Motor neuron (in vitro differentiated cells): ENCODE data around the gene GANAB. TPM values are rescaled to one million over a fixed set of nuclear protein-coding genes. Genes with fewer than 3 reads are reported as not detected.
"Not testable (repeated sequence)": the region's sequence is repeated elsewhere in the genome, so short reads cannot be mapped to it uniquely, and the experiment has no call there.

Source experiments
- ATAC-seq, 8 experiments: fragments of 200-7000 bp; cut with Tn5 transposase; replicated peaks in 6 of 8; 2 replicates each; pipeline ENCODE4 v1.8.0; 2021; ENCODE audit warnings: mild to moderate bottlenecking in 8 of 8, moderate library complexity in 8 of 8
- H3K27ac ChIP-seq, 2 donors: fragments of 250-450 bp; sonication (Bioruptor Pico); 2 replicates each; pipeline ENCODE4 v1.9.0; 2021; ENCODE audit warnings: antibody characterized with exemption in 2 of 2, mild to moderate bottlenecking in 2 of 2, moderate library complexity in 1 of 2
- H3K4me1 ChIP-seq, 2 donors: fragments of 250-450 bp; sonication (Bioruptor Pico); replicated peaks in 1 of 2; 2 replicates each; pipeline ENCODE4 v1.6.1; 2021; ENCODE audit warnings: antibody characterized with exemption in 2 of 2, mild to moderate bottlenecking in 2 of 2, moderate library complexity in 1 of 2
- H3K4me3 ChIP-seq, 5 donors: fragments of 250-450 bp; sonication (Bioruptor Pico); 2 replicates each; pipeline ENCODE4 v1.9.0; 2021; ENCODE audit warnings: antibody characterized with exemption in 5 of 5, mild to moderate bottlenecking in 5 of 5, moderate library complexity in 4 of 5
- WGBS, 10 experiments: fragments of 450-650 bp; shearing (Covaris generic); methylation state at CpG; one replicate each; pipeline ENCODE4 v1.0.0; 2022; 5-methylcytosine and 5-hydroxymethylcytosine counted together
- in situ Hi-C, 9 experiments: fragments of 400-800 bp; cut with MboI; loops; one replicate each; pipeline ENCODE4 v1.15.0; 2021; ENCODE audit warnings: low sequenced_read_pairs in 9 of 9, low pct_unique_long_range_greater_than_20kb in 2 of 9; ENCODE audit not compliant: unreplicated experiment in 9 of 9
- total RNA-seq, 8 experiments: library from RNA; unstranded; fragments of 300-600 nt; gene quantifications; 2 replicates each; pipeline versions ENCODE4 v1.2.3 to v1.2.4, GENCODE V29; 2022

The GANAB gene
- total RNA-seq, 8 experiments from 2014 or later, result 97.8 to 296 (median 172) TPM

GRCh38 chr11:62677714-62678113 is 31.3 kb upstream of the GANAB start:
- WGBS, 10 experiments, result 58 to 96% (median 82%) methylated on average over 4 to 15 of the region's 15 CpGs; no CpG with 5 or more reads in 2 of the 10 experiments
- peaks cover 14 to 15% of the 10 kb centered on the region in 2 donors for H3K4me1 ChIP-seq
- H3K27ac ChIP-seq, result no peak overlapping the region
- ATAC-seq, result no peak
- peak overlapping the region in 3 of 5 donors; percentile 71 to 100 (median 99) for H3K4me3 ChIP-seq
- in situ Hi-C loops, result no loop called here

GRCh38 chr11:62677156-62677555 is 30.7 kb upstream of the GANAB start:
- H3K4me1 ChIP-seq, result peaks cover 16 to 18% of the 10 kb centered on the region in 2 donors
- H3K27ac ChIP-seq, result no peak overlapping the region
- WGBS, 10 experiments, result 56 to 100% (median 81%) methylated on average over 2 to 6 of the region's 6 CpGs; no CpG with 5 or more reads in 3 of the 10 experiments
- in situ Hi-C loops, result no loop called here
- ATAC-seq, result no peak
- no peak overlapping the region for H3K4me3 ChIP-seq

GRCh38 chr11:62676698-62677097 is 30.3 kb upstream of the GANAB start:
- no peak overlapping the region for H3K27ac ChIP-seq
- WGBS, 10 experiments, result 0 to 48% (median 38%) methylated on average over 2 of the region's 6 CpGs; no CpG with 5 or more reads in 7 of the 10 experiments
- no peak for ATAC-seq
- peaks cover 16 to 18% of the 10 kb centered on the region in 2 donors for H3K4me1 ChIP-seq
- H3K4me3 ChIP-seq, result no peak overlapping the region
- in situ Hi-C loops, result no loop called here

- in situ Hi-C loops, result not testable (repeated sequence)
Measured at GRCh38 chr11:62675415-62675814, 29.0 kb upstream of the GANAB start.

GRCh38 chr11:62673196-62673525 is 26.7 kb upstream of the GANAB start:
- Histone ChIP-seq H3K27ac (no peak overlapping the region), H3K4me3 (no peak overlapping the region), H3K4me1 (peaks cover 16 to 17% of the 10 kb centered on the region in 2 donors)
- no peak for ATAC-seq
- 0 to 100% (median 89%) methylated on average over 1 to 2 of the region's 2 CpGs; no CpG with 5 or more reads in 2 of the 10 experiments for WGBS, 10 experiments
- in situ Hi-C loops, result no loop called here

More at GRCh38 chr11:62675415-62675814, 29.0 kb upstream of the GANAB start:
- WGBS, 10 experiments, result 60 to 100% (median 98%) methylated on average over 1 to 10 of the region's 10 CpGs; no CpG with 5 or more reads in 2 of the 10 experiments
- H3K27ac ChIP-seq, ATAC-seq, H3K4me3 ChIP-seq: not testable (repeated sequence)
- H3K4me1 ChIP-seq, result peaks cover 20 to 23% of the 10 kb centered on the region in 2 donors

- ATAC-seq, result peak; percentile 67 to 93 (median 90)
- H3K4me3 ChIP-seq, result peak within 1 kb of the TSS; percentile 45 to 75 (median 66)
- H3K27ac ChIP-seq, result peak within 1 kb of the TSS; percentile 81 to 88
- in situ Hi-C loops, result no loop called here
- WGBS, 10 experiments, result 0 to 13% (median 0%) methylated on average over 1 to 22 of the region's 59 CpGs; no CpG with 5 or more reads in 2 of the 10 experiments
- H3K4me1 ChIP-seq, result peaks cover 14 to 20% of the 10 kb centered on the region in 2 donors
Measured at GRCh38 chr11:62671608-62672389, 25.4 kb upstream of the GANAB start, which contains the start of the genes LBHD1 and UQCC3. TSS of gene LBHD1 (minus strand) at chr11:62672267. CDS start at chr11:62670031, 2,236 bp downstream. TSS of gene UQCC3 (plus strand) at chr11:62671673. CDS start at chr11:62671746, 73 bp downstream.

DNA sequence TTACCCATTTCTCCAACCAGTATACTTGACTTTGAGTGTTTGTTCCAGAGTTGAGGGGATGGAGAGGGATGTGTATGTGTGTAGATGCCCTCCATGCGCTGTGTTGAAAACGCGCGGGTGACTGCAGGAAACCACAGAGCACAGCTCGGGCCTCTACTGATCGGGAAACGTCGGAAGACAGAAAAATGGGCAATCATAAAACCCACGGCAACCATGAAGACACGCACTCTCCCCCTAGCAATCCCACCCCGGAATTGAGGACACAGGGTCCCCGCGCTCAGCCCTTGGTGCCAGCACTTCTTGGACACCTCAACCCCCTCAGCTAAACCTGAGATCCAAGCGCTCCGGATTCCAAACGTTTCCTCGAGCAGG is 24.8 kb upstream of the GANAB start:
- H3K27ac ChIP-seq, result peak overlapping the region; percentile 81 to 88
- peak overlapping the region; percentile 45 to 75 (median 66) for H3K4me3 ChIP-seq
- in situ Hi-C loops, result no loop called here
- ATAC-seq, result peak; percentile 6 to 45 (median 34)
- 0 to 4% (median 1%) methylated on average over 4 to 12 of the region's 17 CpGs; no CpG with 5 or more reads in 6 of the 10 experiments for WGBS, 10 experiments
- peaks cover 20 to 26% of the 10 kb centered on the region in 2 donors for H3K4me1 ChIP-seq

DNA sequence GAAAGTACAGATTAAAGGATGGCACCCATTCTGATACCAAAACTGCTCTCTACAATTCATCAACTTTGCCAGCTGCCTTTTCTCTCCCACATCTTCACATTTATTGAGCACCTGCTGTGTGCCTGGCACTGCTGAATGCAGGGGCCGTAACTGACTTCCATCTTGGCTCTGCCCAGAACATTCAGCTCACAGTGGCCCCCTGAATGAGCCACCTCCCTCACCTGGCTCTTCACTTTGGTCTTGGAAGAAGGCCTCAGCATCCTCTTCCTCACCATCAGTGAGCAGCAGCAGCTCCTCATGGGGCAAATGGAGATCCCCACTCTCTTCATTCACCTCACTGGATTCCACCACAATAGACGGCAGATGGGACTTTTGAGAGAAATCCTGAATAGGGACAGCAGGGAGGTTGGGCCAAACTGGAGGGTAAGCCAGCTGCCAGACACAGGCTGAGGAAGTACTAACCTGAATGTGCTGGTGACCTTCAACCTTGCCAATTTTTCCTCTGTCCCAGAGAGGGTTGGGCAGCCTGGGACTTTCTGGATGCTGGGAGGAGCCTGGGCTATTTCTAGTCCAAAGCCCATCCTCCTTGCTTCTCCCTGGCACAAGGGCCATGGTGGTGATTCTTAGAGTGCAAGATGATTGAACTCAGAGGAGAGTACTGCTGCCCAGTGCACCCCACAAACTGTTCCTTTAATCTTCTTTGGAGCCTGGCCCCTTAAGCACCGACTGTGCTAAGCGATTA is 23.2 kb upstream of the GANAB start:
- 50 to 100% (median 69%) methylated on average over 1 to 3 of the region's 4 CpGs; no CpG with 5 or more reads in 2 of the 10 experiments for WGBS, 10 experiments
- H3K4me3 ChIP-seq, result no peak overlapping the region
- no peak for ATAC-seq
- in situ Hi-C loops, result no loop called here
- no peak overlapping the region for H3K27ac ChIP-seq
- peaks cover 20 to 27% of the 10 kb centered on the region in 2 donors for H3K4me1 ChIP-seq

DNA sequence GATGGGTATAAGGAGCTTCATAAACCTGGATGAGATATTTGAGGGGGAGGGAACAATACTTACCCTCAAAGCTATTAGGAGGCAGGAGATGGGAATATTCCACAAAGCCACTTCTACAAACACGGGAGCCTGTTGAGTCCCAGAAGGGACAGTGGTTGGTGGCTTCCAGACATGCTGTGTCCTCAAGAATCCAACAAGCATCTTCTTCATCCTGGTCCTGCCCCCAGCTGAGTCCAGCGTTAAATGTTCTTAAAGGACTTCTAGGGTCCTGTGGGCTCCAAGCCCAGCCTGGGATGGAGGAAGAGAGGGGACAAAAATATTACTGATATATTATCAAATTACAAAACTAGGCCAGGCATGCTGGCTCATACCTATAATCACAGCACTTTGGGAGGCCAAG is 21.0 kb upstream of the GANAB start:
- no peak overlapping the region for H3K4me3 ChIP-seq
- H3K4me1 ChIP-seq, result peaks cover 19 to 21% of the 10 kb centered on the region in 2 donors
- 67 to 100% (median 100%) methylated on average over 1 to 2 of the region's 2 CpGs; no CpG with 5 or more reads in 5 of the 10 experiments for WGBS, 10 experiments
- no peak overlapping the region for H3K27ac ChIP-seq
- in situ Hi-C loops, result no loop called here
- ATAC-seq, result no peak

DNA sequence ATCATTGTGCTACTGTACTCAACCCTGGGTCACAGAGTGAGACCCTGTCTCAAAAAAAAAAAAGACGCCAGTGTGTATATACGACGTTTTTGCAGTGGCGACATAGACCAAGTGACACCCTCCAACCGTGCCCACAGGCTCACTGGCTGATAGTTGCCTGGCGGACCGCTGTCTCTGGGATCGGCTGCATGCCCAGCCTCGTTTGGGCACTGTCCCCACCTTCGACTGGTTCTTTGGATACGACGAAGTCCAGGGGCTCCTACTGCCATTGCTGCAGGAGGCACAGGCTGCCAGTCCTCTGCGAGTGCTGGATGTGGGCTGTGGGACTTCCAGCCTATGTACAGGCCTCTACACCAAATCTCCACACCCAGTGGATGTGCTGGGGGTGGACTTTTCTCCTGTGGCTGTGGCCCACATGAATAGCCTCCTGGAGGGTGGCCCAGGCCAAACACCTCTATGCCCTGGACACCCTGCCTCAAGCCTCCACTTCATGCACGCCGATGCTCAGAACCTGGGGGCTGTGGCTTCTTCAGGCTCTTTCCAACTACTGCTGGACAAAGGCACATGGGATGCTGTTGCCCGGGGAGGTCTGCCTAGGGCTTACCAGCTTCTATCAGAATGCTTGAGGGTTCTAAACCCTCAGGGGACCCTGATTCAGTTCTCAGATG is 20.0 kb upstream of the GANAB start:
- peak in 1 of 8 experiments; percentile 0 for ATAC-seq
- peak overlapping the region; percentile 63 to 87 (median 70) for H3K4me3 ChIP-seq
- in situ Hi-C loops, result no loop called here
- peaks cover 19 to 21% of the 10 kb centered on the region in 2 donors for H3K4me1 ChIP-seq
- 6 to 40% (median 32%) methylated on average over 1 to 9 of the region's 16 CpGs; no CpG with 5 or more reads in 3 of the 10 experiments for WGBS, 10 experiments
- peak overlapping the region; percentile 57 to 69 for H3K27ac ChIP-seq

DNA sequence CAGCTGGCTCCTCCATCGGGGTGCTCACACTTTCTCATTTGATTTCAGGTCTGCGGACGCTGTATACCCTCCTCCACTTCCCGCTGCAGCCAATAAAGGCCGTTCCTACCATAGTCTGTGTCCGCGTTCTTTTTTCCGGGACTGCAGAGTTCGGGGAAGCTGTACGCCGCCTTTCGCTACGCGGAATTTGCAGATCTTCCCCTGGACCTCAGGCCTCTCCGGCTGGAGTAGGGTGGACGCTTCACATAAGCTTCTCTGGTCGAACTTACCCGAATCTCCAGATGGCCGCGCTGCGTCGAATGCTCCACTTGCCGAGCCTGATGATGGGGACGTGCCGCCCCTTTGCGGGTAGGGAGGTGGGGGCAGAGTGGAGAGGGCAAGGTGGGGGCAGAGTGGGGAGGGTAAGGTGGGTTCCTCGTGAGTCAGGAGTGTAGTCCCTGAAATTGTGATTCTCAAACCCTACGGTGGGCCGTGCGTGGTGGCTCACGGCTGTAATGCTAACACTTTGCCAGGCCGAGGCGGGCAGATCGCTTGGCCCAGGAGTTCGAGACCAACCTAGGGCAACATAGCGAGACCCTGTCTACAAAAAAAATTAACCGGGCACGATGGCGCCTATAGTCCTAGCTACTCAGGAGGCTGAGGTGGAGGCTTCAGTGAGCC is 19.3 kb upstream of the GANAB start:
- ATAC-seq, result peak; percentile 6 to 53 (median 45)
- H3K4me1 ChIP-seq, result peaks cover 17 to 19% of the 10 kb centered on the region in 2 donors
- in situ Hi-C loops, result no loop called here
- peak overlapping the region; percentile 63 to 87 (median 70) for H3K4me3 ChIP-seq
- H3K27ac ChIP-seq, result peak overlapping the region; percentile 57 to 69
- 0 to 5% (median 0%) methylated on average over 4 to 10 of the region's 39 CpGs; no CpG with 5 or more reads in 5 of the 10 experiments for WGBS, 10 experiments

DNA sequence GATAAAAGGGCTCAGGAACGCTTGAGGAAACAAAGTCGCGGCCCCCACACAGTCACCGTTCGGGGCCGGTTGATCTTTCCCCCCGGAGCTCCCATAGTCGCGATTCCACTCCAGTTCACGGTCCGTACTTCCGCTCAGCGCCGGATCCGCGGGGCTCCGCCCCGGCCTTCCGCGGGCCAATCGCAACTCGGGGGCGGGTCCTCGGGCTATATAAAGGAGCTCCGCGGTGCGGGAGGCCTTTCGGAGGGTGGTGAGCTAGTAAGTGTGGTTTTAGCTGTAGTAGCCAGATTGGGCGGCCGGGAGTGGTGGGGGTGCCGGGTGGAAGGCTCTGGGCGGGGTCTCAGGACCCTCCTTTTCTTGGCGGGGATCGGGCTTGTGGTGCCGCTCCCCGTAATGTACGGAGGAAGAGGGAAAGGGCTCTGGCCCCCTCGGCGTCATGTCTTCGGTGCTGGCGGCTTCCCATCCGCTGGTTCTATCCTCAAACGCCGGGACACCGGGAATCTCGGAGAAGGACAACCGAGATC is 18.7 kb upstream of the GANAB start, which contains the start of the genes C11orf98 and CSKMT:
Gene C11orf98, minus strand, starts transcription at position 136 of the 524 bp plus-strand sequence. Its CDS starts 41 bp downstream, at position 95.
Gene CSKMT, plus strand, starts transcription at position 238 of the 524 bp plus-strand sequence. CDS start 568 bp downstream, outside the sequence.
- WGBS, 10 experiments, result 0% methylated on average over 1 to 9 of the region's 47 CpGs; no CpG with 5 or more reads in 4 of the 10 experiments

More for the DNA sequence above, 18.7 kb upstream of the GANAB start, which contains the start of the genes C11orf98 and CSKMT:
- peak within 1 kb of the TSS; percentile 63 to 87 (median 70) for H3K4me3 ChIP-seq
- in situ Hi-C loops, result no loop called here
- ATAC-seq, result peak; percentile 83 to 91 (median 90)
- H3K27ac ChIP-seq, result peak within 1 kb of the TSS; percentile 71 to 77
- H3K4me1 ChIP-seq, result peaks cover 14 to 16% of the 10 kb centered on the region in 2 donors
